GM12892 (cell line): ENCODE results near the gene SPG7.

Source experiments
- POLR2A ChIP-seq: IDR thresholded peaks from 2 replicates; pipeline ENCODE4 v1.6.1; 2011; ENCODE audit warnings: low read depth, low read length, control low read depth
- POLR2AphosphoS5 ChIP-seq: IDR thresholded peaks from 2 replicates; pipeline ENCODE4 v1.6.1; 2011; ENCODE audit warnings: low read depth, low read length, control low read depth
- TAF1 ChIP-seq: IDR thresholded peaks from 2 replicates; pipeline ENCODE4 v1.6.1; 2011; ENCODE audit warnings: low read depth, mild to moderate bottlenecking, control low read depth, low read length, borderline replicate concordance

GRCh38 chr16:89536886-89537548, 28.8 kb downstream of the SPG7 start:
- TF ChIP-seq POLR2AphosphoS5 = no peak
- no peak for TF ChIP-seq POLR2A
- TF ChIP-seq TAF1 = no peak
